ENCODE measurements around the gene SLC9B2.
A peak's percentile ranks its signal among the peaks of the same experiment; 100 is the strongest.

DNA sequence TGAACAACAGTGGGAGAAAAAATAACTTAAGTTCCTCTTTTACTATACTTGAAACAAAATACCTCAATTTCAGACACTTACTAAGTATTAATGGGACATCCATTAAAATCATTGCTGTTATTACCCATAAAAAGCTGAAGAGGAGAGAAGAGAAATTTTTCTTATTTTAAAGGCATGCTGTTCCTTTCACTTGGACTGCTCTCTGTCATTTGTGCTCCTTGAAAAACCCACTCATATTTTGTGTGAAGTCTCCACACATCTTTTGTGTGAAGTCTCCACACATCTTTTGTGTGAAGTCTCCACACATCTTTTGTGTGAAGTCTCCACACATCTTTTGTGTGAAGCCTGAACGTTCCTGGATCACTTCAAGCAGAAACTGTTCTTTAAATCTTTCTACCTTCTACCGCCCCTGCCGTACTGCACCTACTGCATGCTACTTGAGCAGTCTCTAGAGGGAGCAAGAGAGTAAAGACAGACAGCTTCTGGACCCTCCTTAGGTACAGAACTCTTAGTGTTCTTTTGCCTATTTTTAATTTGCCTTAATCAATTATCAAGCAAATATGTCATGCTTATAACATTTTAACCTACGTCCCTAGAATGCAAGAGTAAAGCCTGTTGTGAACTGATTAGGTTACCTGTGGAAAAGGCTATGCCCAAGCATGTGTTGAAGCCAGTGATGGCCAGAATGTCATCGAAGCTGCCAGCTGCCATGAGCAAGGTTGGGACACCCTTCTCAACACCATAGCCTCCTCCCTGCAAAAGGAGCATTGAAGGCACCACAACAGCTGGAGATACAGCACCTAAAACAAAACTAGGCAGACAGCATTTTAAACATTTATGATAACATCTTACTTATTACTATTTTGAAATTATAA lies 29.9 kb downstream of the SLC9B2 start:
- TF ChIP-seq, protein P1, sequence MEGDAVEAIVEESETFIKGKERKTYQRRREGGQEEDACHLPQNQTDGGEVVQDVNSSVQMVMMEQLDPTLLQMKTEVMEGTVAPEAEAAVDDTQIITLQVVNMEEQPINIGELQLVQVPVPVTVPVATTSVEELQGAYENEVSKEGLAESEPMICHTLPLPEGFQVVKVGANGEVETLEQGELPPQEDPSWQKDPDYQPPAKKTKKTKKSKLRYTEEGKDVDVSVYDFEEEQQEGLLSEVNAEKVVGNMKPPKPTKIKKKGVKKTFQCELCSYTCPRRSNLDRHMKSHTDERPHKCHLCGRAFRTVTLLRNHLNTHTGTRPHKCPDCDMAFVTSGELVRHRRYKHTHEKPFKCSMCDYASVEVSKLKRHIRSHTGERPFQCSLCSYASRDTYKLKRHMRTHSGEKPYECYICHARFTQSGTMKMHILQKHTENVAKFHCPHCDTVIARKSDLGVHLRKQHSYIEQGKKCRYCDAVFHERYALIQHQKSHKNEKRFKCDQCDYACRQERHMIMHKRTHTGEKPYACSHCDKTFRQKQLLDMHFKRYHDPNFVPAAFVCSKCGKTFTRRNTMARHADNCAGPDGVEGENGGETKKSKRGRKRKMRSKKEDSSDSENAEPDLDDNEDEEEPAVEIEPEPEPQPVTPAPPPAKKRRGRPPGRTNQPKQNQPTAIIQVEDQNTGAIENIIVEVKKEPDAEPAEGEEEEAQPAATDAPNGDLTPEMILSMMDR (IDR thresholded peaks at IDR 0.05) = peak; percentile 49
- TF ChIP-seq ELK1 (IDR thresholded peaks at IDR 0.05; ENCODE audit: low read depth, low read length) (no peak), NFE2L2 (conservative IDR thresholded peaks at IDR 0.05; ENCODE audit: low read length) (no peak), RFX5 (IDR thresholded peaks at IDR 0.05) (no peak), RCOR1 (IDR thresholded peaks at IDR 0.05; ENCODE audit: low read depth, low read length) (no peak), POLR2A (IDR thresholded peaks at IDR 0.05; ENCODE audit: low read length) (no peak), CEBPB (IDR thresholded peaks at IDR 0.05) (no peak), TP53 (CRISPR knock-in tag; IDR thresholded peaks at IDR 0.05) (no peak), CHD2 (IDR thresholded peaks at IDR 0.05; ENCODE audit: low read length, partially characterized antibody) (no peak), PHF8 (IDR thresholded peaks at IDR 0.05; ENCODE audit: borderline replicate concordance, low read depth) (no peak), REST (IDR thresholded peaks at IDR 0.05) (no peak), SMC3 (IDR thresholded peaks at IDR 0.05) (0 out of 3 replicates have a peak, but pooled peaks have one; percentile 23)
- TF ChIP-seq, protein P2, sequence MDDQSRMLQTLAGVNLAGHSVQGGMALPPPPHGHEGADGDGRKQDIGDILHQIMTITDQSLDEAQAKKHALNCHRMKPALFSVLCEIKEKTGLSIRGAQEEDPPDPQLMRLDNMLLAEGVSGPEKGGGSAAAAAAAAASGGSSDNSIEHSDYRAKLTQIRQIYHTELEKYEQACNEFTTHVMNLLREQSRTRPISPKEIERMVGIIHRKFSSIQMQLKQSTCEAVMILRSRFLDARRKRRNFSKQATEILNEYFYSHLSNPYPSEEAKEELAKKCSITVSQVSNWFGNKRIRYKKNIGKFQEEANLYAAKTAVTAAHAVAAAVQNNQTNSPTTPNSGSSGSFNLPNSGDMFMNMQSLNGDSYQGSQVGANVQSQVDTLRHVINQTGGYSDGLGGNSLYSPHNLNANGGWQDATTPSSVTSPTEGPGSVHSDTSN (IDR thresholded peaks at IDR 0.05) = no peak
- TF ChIP-seq, protein P3, sequence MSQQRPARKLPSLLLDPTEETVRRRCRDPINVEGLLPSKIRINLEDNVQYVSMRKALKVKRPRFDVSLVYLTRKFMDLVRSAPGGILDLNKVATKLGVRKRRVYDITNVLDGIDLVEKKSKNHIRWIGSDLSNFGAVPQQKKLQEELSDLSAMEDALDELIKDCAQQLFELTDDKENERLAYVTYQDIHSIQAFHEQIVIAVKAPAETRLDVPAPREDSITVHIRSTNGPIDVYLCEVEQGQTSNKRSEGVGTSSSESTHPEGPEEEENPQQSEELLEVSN (IDR thresholded peaks at IDR 0.05; ENCODE audit: borderline replicate concordance, low read depth) = no peak
